ENCODE measurements around the gene JPH4.
"Not testable (repeated sequence)": the region's sequence is repeated elsewhere in the genome, so short reads cannot be mapped to it uniquely, and the experiment has no call there.

JPH4 gene

GRCh38 chr14:23601424-23601823, 22.8 kb upstream of the JPH4 start:
- no peak overlapping the region for H3K4me3 ChIP-seq (ENCODE audit: low read depth, low read length)

DNA sequence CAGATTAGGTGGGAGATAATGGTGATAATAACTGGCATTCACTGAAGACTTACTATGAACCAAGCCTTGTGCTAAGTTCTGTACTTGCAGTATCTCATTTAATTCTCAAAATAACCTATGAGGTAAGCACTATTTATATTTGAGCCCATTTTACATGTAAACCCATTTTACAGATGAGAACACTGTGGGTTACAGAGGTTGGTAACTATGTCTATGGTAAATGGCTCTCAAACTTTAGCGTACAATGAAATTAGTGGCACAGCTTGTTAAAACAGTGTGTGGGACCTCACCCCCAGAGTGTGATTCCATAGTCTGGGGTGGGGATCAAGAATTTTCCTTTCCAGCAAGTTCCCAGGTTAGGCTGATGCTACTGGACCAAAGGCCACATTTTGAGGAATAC, 22.2 kb upstream of the JPH4 start:
- no peak overlapping the region for H3K4me3 ChIP-seq (ENCODE audit: low read depth, low read length)
- TF ChIP-seq, protein P1, sequence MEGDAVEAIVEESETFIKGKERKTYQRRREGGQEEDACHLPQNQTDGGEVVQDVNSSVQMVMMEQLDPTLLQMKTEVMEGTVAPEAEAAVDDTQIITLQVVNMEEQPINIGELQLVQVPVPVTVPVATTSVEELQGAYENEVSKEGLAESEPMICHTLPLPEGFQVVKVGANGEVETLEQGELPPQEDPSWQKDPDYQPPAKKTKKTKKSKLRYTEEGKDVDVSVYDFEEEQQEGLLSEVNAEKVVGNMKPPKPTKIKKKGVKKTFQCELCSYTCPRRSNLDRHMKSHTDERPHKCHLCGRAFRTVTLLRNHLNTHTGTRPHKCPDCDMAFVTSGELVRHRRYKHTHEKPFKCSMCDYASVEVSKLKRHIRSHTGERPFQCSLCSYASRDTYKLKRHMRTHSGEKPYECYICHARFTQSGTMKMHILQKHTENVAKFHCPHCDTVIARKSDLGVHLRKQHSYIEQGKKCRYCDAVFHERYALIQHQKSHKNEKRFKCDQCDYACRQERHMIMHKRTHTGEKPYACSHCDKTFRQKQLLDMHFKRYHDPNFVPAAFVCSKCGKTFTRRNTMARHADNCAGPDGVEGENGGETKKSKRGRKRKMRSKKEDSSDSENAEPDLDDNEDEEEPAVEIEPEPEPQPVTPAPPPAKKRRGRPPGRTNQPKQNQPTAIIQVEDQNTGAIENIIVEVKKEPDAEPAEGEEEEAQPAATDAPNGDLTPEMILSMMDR (IDR thresholded peaks at IDR 0.05; ENCODE audit: low read depth, low read length) = no peak

More at GRCh38 chr14:23601424-23601823, 22.8 kb upstream of the JPH4 start:
- TF ChIP-seq, protein P1 (IDR thresholded peaks at IDR 0.05; ENCODE audit: low read depth, low read length) = no peak

GRCh38 chr14:23600322-23600707, 21.7 kb upstream of the JPH4 start:
- H3K4me3 ChIP-seq (ENCODE audit: low read depth, low read length) = no peak overlapping the region
- TF ChIP-seq, protein P1 (IDR thresholded peaks at IDR 0.05; ENCODE audit: low read depth, low read length) = no peak

DNA sequence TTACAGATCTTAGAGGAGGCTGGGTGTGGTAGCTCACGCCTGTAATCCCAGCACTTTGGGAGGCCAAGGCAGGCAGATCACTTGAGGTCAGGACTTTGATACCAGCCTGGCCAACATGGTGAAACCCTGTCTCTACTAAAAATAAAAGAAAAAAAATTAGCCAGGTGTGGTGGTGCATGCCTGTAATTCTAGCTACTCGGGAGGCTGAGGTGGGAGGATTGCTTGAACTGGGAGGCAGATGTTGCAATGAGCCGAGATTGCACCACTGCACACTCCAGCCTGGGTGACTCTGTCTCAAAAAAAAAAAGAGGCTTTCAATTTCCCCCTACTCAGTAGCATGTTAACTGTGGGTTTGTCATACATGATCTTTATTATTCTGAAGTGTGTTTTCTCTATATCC, 15.6 kb upstream of the JPH4 start:
- H3K4me3 ChIP-seq (ENCODE audit: low read depth, low read length) = not testable (repeated sequence)

GRCh38 chr14:23590198-23590597, 11.6 kb upstream of the JPH4 start:
- TF ChIP-seq, protein P1 (IDR thresholded peaks at IDR 0.05; ENCODE audit: low read depth, low read length) = no peak
- no peak overlapping the region for H3K4me3 ChIP-seq (ENCODE audit: low read depth, low read length)

DNA sequence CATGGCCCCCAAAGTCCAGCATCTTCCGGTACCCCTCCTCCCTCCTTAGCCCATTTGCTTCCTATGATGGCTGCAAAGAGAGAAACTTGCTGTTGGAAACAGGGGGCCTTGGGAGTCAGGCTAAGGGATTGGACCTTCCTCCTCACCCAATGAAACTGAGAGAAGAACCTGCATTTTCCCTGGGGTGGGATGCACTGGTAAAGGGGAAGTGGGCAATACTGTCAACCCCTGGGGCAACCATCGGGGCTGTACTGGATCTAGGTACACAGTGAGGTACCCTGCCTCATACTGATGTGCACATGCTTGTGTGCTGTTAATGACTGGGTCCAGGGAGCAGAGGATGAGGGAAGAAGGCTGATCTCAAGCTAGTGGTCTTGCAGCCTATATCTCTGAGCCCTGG, 11.0 kb upstream of the JPH4 start:
- no peak overlapping the region for H3K4me3 ChIP-seq (ENCODE audit: low read depth, low read length)
- TF ChIP-seq, protein P1 (IDR thresholded peaks at IDR 0.05; ENCODE audit: low read depth, low read length) = no peak

DNA sequence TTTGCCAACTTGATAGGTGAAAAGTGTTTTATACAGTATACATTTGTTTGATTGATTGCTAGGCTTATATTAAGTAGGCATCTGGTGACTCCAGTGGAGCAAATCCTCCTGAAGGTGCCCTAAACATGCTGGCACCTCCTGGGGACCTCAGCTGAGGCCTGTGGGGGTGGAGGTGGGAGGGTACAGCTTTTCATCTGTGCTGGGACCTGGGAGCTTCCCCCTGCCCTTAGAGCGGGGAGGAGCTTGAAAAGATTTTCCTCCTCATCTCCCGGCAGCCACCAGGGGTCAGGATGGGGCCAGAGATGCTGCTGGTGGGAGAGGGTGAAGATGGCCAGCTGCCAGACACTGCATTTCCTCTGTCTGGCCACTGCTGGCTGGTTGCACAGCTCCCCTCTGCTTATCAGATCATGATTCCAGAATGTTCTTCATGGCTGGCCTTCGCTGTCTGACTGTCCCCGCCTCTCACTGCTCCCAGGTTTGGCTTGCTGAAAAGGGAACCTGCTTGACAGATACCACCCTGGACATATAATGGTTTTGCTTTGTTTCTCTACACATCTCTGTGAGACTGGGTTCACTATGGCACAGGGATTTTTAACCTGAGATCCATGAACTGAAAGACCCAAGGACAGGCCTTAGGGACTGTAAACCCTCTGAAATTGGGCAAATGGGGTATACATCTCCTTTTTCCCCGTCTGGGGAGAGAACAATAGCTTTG, 10.5 kb upstream of the JPH4 start:
- H3K4me3 ChIP-seq (ENCODE audit: low read depth, low read length) = no peak overlapping the region
- TF ChIP-seq, protein P1 (IDR thresholded peaks at IDR 0.05; ENCODE audit: low read depth, low read length) = peak; percentile 73

- H3K4me3 ChIP-seq (ENCODE audit: low read depth, low read length) = not testable (repeated sequence)
Observed at GRCh38 chr14:23584527-23585203, 6.1 kb upstream of the JPH4 start.

GRCh38 chr14:23583761-23584526, 5.4 kb upstream of the JPH4 start:
- H3K4me3 ChIP-seq (ENCODE audit: low read depth, low read length) = not testable (repeated sequence)

All from WI38 (cell line).